A549 (cell line): ENCODE data around the gene RTP1.

Experiments used
- CTCF ChIP-seq: fragments of >200 bp; sonication (Bioruptor Twin); formaldehyde crosslinking; IDR thresholded peaks from 3 replicates; pipeline ENCODE4 v1.5.1; 2016
- E2F6 ChIP-seq: IDR thresholded peaks from 2 replicates; pipeline ENCODE4 v1.6.1; 2012; ENCODE audit warnings: low read depth, borderline replicate concordance
- FOSB ChIP-seq: fragments of 250-450 bp; sonication (Bioruptor Pico); IDR thresholded peaks from 2 replicates; pipeline ENCODE4 v1.5.0; 2020; ENCODE audit warnings: mild to moderate bottlenecking, moderate library complexity
- JUN ChIP-seq, 2 experiments: fragments of >200 bp; sonication (Bioruptor Twin); formaldehyde crosslinking; IDR thresholded peaks; 2 replicates in 1 of 2; 3 replicates in 1 of 2; pipeline ENCODE4 v1.6.1; 2016 to 2017
- MAX ChIP-seq: IDR thresholded peaks from 2 replicates; pipeline ENCODE4 v1.6.1; 2012
- MYC ChIP-seq: IDR thresholded peaks from 2 replicates; pipeline ENCODE4 v1.6.1; 2012; ENCODE audit warnings: mild to moderate bottlenecking, inconsistent platforms, low read length, improper control_type of control experiment, borderline replicate concordance
- POLR2A ChIP-seq: IDR thresholded peaks from 2 replicates; pipeline ENCODE4 v1.6.1; 2012; ENCODE audit warnings: mild to moderate bottlenecking, low read length
- RFX5 ChIP-seq: fragments of 450-650 bp; IDR thresholded peaks from 2 replicates; pipeline ENCODE4 v1.7.1; 2014; ENCODE audit warnings: antibody characterized with exemption, mild to moderate bottlenecking, moderate library complexity
- RNF2 ChIP-seq: fragments of 200-600 bp; sonication (generic); IDR thresholded peaks from 2 replicates; pipeline ENCODE4 v1.6.1; 2016; ENCODE audit warnings: low read depth, mild to moderate bottlenecking, antibody characterized with exemption, moderate library complexity, borderline replicate concordance
- SREBF2 ChIP-seq: fragments of 450-650 bp; IDR thresholded peaks from 2 replicates; pipeline ENCODE4 v1.6.1; 2014; ENCODE audit warnings: mild to moderate bottlenecking, moderate library complexity

DNA sequence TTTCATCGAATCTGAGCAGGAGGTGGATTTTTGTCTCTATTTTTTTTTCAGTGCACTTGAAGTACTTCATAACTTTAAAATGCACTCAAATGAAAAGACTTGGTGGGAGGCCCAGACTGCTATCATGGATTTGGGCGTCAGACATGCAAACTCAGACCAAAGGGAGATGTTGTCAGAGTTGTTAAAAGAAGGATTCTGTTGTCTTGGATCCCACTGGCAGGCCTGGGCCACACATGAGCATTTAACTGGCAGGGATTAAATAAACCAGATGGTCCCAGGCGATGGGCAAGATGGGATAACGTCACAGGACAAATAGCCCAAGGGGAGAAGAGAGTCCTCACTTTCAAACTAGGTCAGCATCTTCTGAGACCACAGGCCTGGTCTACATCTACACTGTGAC is 15.4 kb downstream of the RTP1 start:
- no peak for TF ChIP-seq RNF2
- TF ChIP-seq JUN (IDR thresholded peaks at IDR 0.05) = no peak
- no peak for TF ChIP-seq FOSB (CRISPR knock-in tag)
- no peak for TF ChIP-seq CTCF
- TF ChIP-seq RFX5 = no peak
- no peak for TF ChIP-seq POLR2A
- no peak for TF ChIP-seq E2F6
- TF ChIP-seq MAX = no peak
- TF ChIP-seq MYC = no peak
- TF ChIP-seq SREBF2 = no peak
